ENCODE measurements around the gene GPC5.
A peak's percentile ranks its signal among the peaks of the same experiment; 100 is the strongest.
"Not testable (repeated sequence)": the region's sequence is repeated elsewhere in the genome, so short reads cannot be mapped to it uniquely, and the experiment has no call there.

Gene GPC5

GRCh38 chr13:91661692-91662490 lies 263.5 kb downstream of the GPC5 start:
- no peak for DNase-seq

- peak; percentile 34 for DNase-seq
Measured at GRCh38 chr13:91664039-91664438, 265.6 kb downstream of the GPC5 start.

GRCh38 chr13:91667486-91667885 lies 269.1 kb downstream of the GPC5 start:
- DNase-seq, result no peak

GRCh38 chr13:91668866-91669495 lies 270.6 kb downstream of the GPC5 start:
- DNase-seq, result no peak

GRCh38 chr13:91674347-91674746 lies 275.9 kb downstream of the GPC5 start:
- not testable (repeated sequence) for DNase-seq

- DNase-seq, result no peak
Measured at GRCh38 chr13:91684746-91685145, 286.3 kb downstream of the GPC5 start.

- DNase-seq, result no peak
Measured at GRCh38 chr13:91690944-91691343, 292.5 kb downstream of the GPC5 start.

- DNase-seq, result no peak
Measured at GRCh38 chr13:91693466-91693865, 295.0 kb downstream of the GPC5 start.

- no peak for DNase-seq
Measured at GRCh38 chr13:91698308-91698707, 299.9 kb downstream of the GPC5 start.

GRCh38 chr13:91698767-91699166 lies 300.3 kb downstream of the GPC5 start:
- DNase-seq, result no peak

- DNase-seq, result no peak
Measured at GRCh38 chr13:91699863-91700262, 301.4 kb downstream of the GPC5 start.

GRCh38 chr13:91701975-91702374 lies 303.6 kb downstream of the GPC5 start:
- DNase-seq, result no peak

GRCh38 chr13:91702411-91702810 lies 304.0 kb downstream of the GPC5 start:
- DNase-seq, result no peak

- no peak for DNase-seq
Measured at GRCh38 chr13:91704398-91704797, 306.0 kb downstream of the GPC5 start.

GRCh38 chr13:91708558-91708957 lies 310.1 kb downstream of the GPC5 start:
- DNase-seq, result no peak

- no peak for DNase-seq
Measured at GRCh38 chr13:91709180-91709579, 310.8 kb downstream of the GPC5 start.

- no peak for DNase-seq
Measured at GRCh38 chr13:91710733-91711132, 312.3 kb downstream of the GPC5 start.

GRCh38 chr13:91714855-91715254 lies 316.4 kb downstream of the GPC5 start:
- DNase-seq, result peak; percentile 4

- no peak for DNase-seq
Measured at GRCh38 chr13:91716436-91717065, 318.1 kb downstream of the GPC5 start.

GRCh38 chr13:91719033-91719432 lies 320.6 kb downstream of the GPC5 start:
- peak; percentile 37 for DNase-seq

GRCh38 chr13:91721413-91721812 lies 323.0 kb downstream of the GPC5 start:
- no peak for DNase-seq

- DNase-seq, result peak; percentile 53
Measured at GRCh38 chr13:91722267-91722884, 324.0 kb downstream of the GPC5 start.

- DNase-seq, result no peak
Measured at GRCh38 chr13:91724591-91724990, 326.2 kb downstream of the GPC5 start.

- DNase-seq, result no peak
Measured at GRCh38 chr13:91725646-91726045, 327.2 kb downstream of the GPC5 start.

All from NCI-H69 (cell line).